ENCODE results near the gene BHLHE40. TPM values are rescaled to one million over a fixed set of nuclear protein-coding genes. Genes with fewer than 3 reads are reported as not detected.

The BHLHE40 gene
- total and polyA plus RNA-seq, 2 of the 13 experiments (the other 11 are each of a cell fraction or from before 2014, with no cell fraction given): 1.8 to 51.0 TPM

GRCh38 chr3:4979428-4980228 is at the start of gene BHLHE40 (continued):
- TF ChIP-seq ZNF234 (CRISPR knock-in tag; conservative IDR thresholded peaks at IDR 0.05) (no peak), HNRNPUL1 (IDR thresholded peaks at IDR 0.05; ENCODE audit: low read depth, low read length) (no peak), ZHX1 (CRISPR knock-in tag; IDR thresholded peaks at IDR 0.05; ENCODE audit: low read depth) (no peak), TSC22D2 (CRISPR knock-in tag; IDR thresholded peaks at IDR 0.05; ENCODE audit: borderline replicate concordance) (no peak), ZNF800 (CRISPR knock-in tag; IDR thresholded peaks at IDR 0.05) (peak; percentile 95), NCOA2 (CRISPR knock-in tag; IDR thresholded peaks at IDR 0.05) (no peak), THAP9 (CRISPR knock-in tag; IDR thresholded peaks at IDR 0.05; ENCODE audit: borderline replicate concordance) (peak; percentile 46; the same call in 1 of the 2 replicates), CSRNP1 (CRISPR knock-in tag; IDR thresholded peaks at IDR 0.05) (peak; percentile 38; the same call in 1 of the 2 replicates), SRSF1 (optimal IDR thresholded peaks at IDR 0.05; ENCODE audit: low read depth, low read length) (no peak), IRF1 (CRISPR knock-in tag; IDR thresholded peaks at IDR 0.05; ENCODE audit: low read depth) (no peak), NFATC3 (CRISPR knock-in tag; IDR thresholded peaks at IDR 0.05) (no peak), SNAI1 (CRISPR knock-in tag; IDR thresholded peaks at IDR 0.05; ENCODE audit: borderline replicate concordance) (no peak), KDM2A (CRISPR knock-in tag; IDR thresholded peaks at IDR 0.05; ENCODE audit: borderline replicate concordance, low read depth) (no peak; the same call in 1 of the 2 replicates), RBFOX2 (IDR thresholded peaks at IDR 0.05; ENCODE audit: low read depth, low read length) (peak; percentile 91), ZNF501 (CRISPR knock-in tag; IDR thresholded peaks at IDR 0.05) (peak; percentile 92), ZNF513 (CRISPR knock-in tag; conservative IDR thresholded peaks at IDR 0.05) (no peak)
